ENCODE measurements around the gene ARHGEF28. TPM values are rescaled to one million over a fixed set of nuclear protein-coding genes. Genes with fewer than 3 reads are reported as not detected.

The ARHGEF28 gene
- total RNA-seq, 2 experiments from 2014 or later: 0.05 to 0.12 TPM

GRCh38 chr5:73911761-73912393 is 285.9 kb downstream of the ARHGEF28 start:
- no peaks in the 10 kb centered on the region for H3K9me3 Mint-ChIP-seq
- intact Hi-C loops (cut with micrococcal nuclease): no loop called here

GRCh38 chr5:73912821-73913271 is 286.9 kb downstream of the ARHGEF28 start:
- intact Hi-C loops (cut with micrococcal nuclease): no loop called here
- no peak overlapping the region for H3K27ac Mint-ChIP-seq
- peaks cover 2% of the 10 kb centered on the region for H3K27me3 Mint-ChIP-seq
- no peak for DNase-seq
- H3K36me3 Mint-ChIP-seq: no peaks in the 10 kb centered on the region
- CTCF ChIA-PET: no interaction called here
- H3K4me3 Mint-ChIP-seq: no peak overlapping the region
- H3K4me1 Mint-ChIP-seq (ENCODE audit: low read depth): no peaks in the 10 kb centered on the region
- POLR2A ChIA-PET: no interaction called here
- no peaks in the 10 kb centered on the region for H3K9me3 Mint-ChIP-seq

More at GRCh38 chr5:73911761-73912393, 285.9 kb downstream of the ARHGEF28 start:
- DNase-seq: no peak
- Mint-ChIP-seq H3K36me3 (no peaks in the 10 kb centered on the region), H3K27me3 (peaks cover 4% of the 10 kb centered on the region), H3K27ac (no peak overlapping the region), H3K4me1 (ENCODE audit: low read depth) (no peaks in the 10 kb centered on the region), H3K4me3 (no peak overlapping the region)
- POLR2A ChIA-PET: interaction anchor here (0.6 kb wide), 1 partner anchor 170 kb away, joined by 4 read pairs; no protein-coding TSS in a partner anchor
- CTCF ChIA-PET: interaction anchor here (0.6 to 1.8 kb wide), 2 partner anchors 10 to 65 kb away, joined by 3 to 5 read pairs; no protein-coding TSS in a partner anchor

GRCh38 chr5:73913971-73914370 is 288.0 kb downstream of the ARHGEF28 start:
- Mint-ChIP-seq H3K27me3 (no peaks in the 10 kb centered on the region), H3K27ac (no peak overlapping the region), H3K4me1 (ENCODE audit: low read depth) (no peaks in the 10 kb centered on the region), H3K36me3 (no peaks in the 10 kb centered on the region), H3K9me3 (no peaks in the 10 kb centered on the region), H3K4me3 (no peak overlapping the region)
- ChIA-PET POLR2A (interaction anchor here (0.5 kb wide), 1 partner anchor 1368 kb away, joined by 3 read pairs; no protein-coding TSS in a partner anchor), CTCF (interaction anchor here (1.1 kb wide), 1 partner anchor 12 kb away, joined by 6 read pairs; no protein-coding TSS in a partner anchor)
- DNase-seq: no peak
- intact Hi-C loops (cut with micrococcal nuclease): no loop called here

- POLR2A ChIA-PET: no interaction called here
- H3K4me3 Mint-ChIP-seq: no peak overlapping the region
- DNase-seq: no peak
- H3K4me1 Mint-ChIP-seq (ENCODE audit: low read depth): no peaks in the 10 kb centered on the region
- CTCF ChIA-PET: no interaction called here
- no peaks in the 10 kb centered on the region for H3K27me3 Mint-ChIP-seq
- H3K9me3 Mint-ChIP-seq: no peaks in the 10 kb centered on the region
- H3K36me3 Mint-ChIP-seq: no peaks in the 10 kb centered on the region
- intact Hi-C loops (cut with micrococcal nuclease): no loop called here
- no peak overlapping the region for H3K27ac Mint-ChIP-seq
Measured at GRCh38 chr5:73915345-73915744, 289.3 kb downstream of the ARHGEF28 start.

- DNase-seq: no peak
- H3K27ac Mint-ChIP-seq: no peak overlapping the region
- ChIA-PET CTCF (interaction anchor here (0.5 kb wide), 1 partner anchor 525 kb away, joined by 3 read pairs; no protein-coding TSS in a partner anchor), POLR2A (no interaction called here)
- intact Hi-C loops (cut with micrococcal nuclease): no loop called here
- H3K36me3 Mint-ChIP-seq: no peaks in the 10 kb centered on the region
- no peaks in the 10 kb centered on the region for H3K4me1 Mint-ChIP-seq (ENCODE audit: low read depth)
- no peaks in the 10 kb centered on the region for H3K9me3 Mint-ChIP-seq
- H3K27me3 Mint-ChIP-seq: no peaks in the 10 kb centered on the region
- H3K4me3 Mint-ChIP-seq: no peak overlapping the region
Measured at GRCh38 chr5:73917433-73917832, 291.4 kb downstream of the ARHGEF28 start.

GRCh38 chr5:73917891-73918290 is 291.9 kb downstream of the ARHGEF28 start:
- H3K27ac Mint-ChIP-seq: no peak overlapping the region
- POLR2A ChIA-PET: no interaction called here
- H3K4me3 Mint-ChIP-seq: no peak overlapping the region
- no peaks in the 10 kb centered on the region for H3K27me3 Mint-ChIP-seq
- no peaks in the 10 kb centered on the region for H3K9me3 Mint-ChIP-seq
- CTCF ChIA-PET: interaction anchor here (1.0 kb wide), 1 partner anchor 16 kb away, joined by 3 read pairs; no protein-coding TSS in a partner anchor
- intact Hi-C loops (cut with micrococcal nuclease): no loop called here
- no peaks in the 10 kb centered on the region for H3K4me1 Mint-ChIP-seq (ENCODE audit: low read depth)
- H3K36me3 Mint-ChIP-seq: no peaks in the 10 kb centered on the region
- DNase-seq: no peak

- ChIA-PET POLR2A (no interaction called here), CTCF (interaction anchor here (1.0 kb wide), 1 partner anchor 16 kb away, joined by 3 read pairs; no protein-coding TSS in a partner anchor)
- H3K36me3 Mint-ChIP-seq: no peaks in the 10 kb centered on the region
- no peak for DNase-seq
- intact Hi-C loops (cut with micrococcal nuclease): no loop called here
- H3K9me3 Mint-ChIP-seq: no peaks in the 10 kb centered on the region
- H3K27ac Mint-ChIP-seq: no peak overlapping the region
- H3K4me1 Mint-ChIP-seq (ENCODE audit: low read depth): no peaks in the 10 kb centered on the region
- no peak overlapping the region for H3K4me3 Mint-ChIP-seq
- H3K27me3 Mint-ChIP-seq: no peaks in the 10 kb centered on the region
Measured at GRCh38 chr5:73918791-73919221, 292.8 kb downstream of the ARHGEF28 start.

GRCh38 chr5:73921741-73922140 is 295.7 kb downstream of the ARHGEF28 start:
- intact Hi-C loops (cut with micrococcal nuclease): no loop called here
- H3K4me1 Mint-ChIP-seq (ENCODE audit: low read depth): no peaks in the 10 kb centered on the region
- no peaks in the 10 kb centered on the region for H3K36me3 Mint-ChIP-seq

GRCh38 chr5:73922224-73922623 is 296.2 kb downstream of the ARHGEF28 start:
- Mint-ChIP-seq H3K36me3 (no peaks in the 10 kb centered on the region), H3K27me3 (peaks cover 8% of the 10 kb centered on the region), H3K4me1 (ENCODE audit: low read depth) (no peaks in the 10 kb centered on the region), H3K9me3 (no peaks in the 10 kb centered on the region), H3K4me3 (no peak overlapping the region), H3K27ac (no peak overlapping the region)
- CTCF ChIA-PET: no interaction called here
- intact Hi-C loops (cut with micrococcal nuclease): no loop called here
- DNase-seq: no peak
- POLR2A ChIA-PET: no interaction called here

More at GRCh38 chr5:73921741-73922140, 295.7 kb downstream of the ARHGEF28 start:
- ChIA-PET POLR2A (no interaction called here), CTCF (no interaction called here)
- no peak overlapping the region for H3K4me3 Mint-ChIP-seq
- no peak overlapping the region for H3K27ac Mint-ChIP-seq
- no peak for DNase-seq
- H3K9me3 Mint-ChIP-seq: no peaks in the 10 kb centered on the region
- peaks cover 7% of the 10 kb centered on the region for H3K27me3 Mint-ChIP-seq

GRCh38 chr5:73922875-73923557 is 297.0 kb downstream of the ARHGEF28 start:
- H3K36me3 Mint-ChIP-seq: no peaks in the 10 kb centered on the region
- intact Hi-C loops (cut with micrococcal nuclease): no loop called here
- ChIA-PET POLR2A (no interaction called here), CTCF (no interaction called here)
- DNase-seq: no peak
- H3K27ac Mint-ChIP-seq: no peak overlapping the region
- H3K9me3 Mint-ChIP-seq: no peaks in the 10 kb centered on the region
- no peak overlapping the region for H3K4me3 Mint-ChIP-seq
- peaks cover 9% of the 10 kb centered on the region for H3K27me3 Mint-ChIP-seq
- no peaks in the 10 kb centered on the region for H3K4me1 Mint-ChIP-seq (ENCODE audit: low read depth)

- no peaks in the 10 kb centered on the region for H3K36me3 Mint-ChIP-seq
- no peaks in the 10 kb centered on the region for H3K4me1 Mint-ChIP-seq (ENCODE audit: low read depth)
- ChIA-PET CTCF (interaction anchor here (0.6 kb wide), 1 partner anchor 133 kb away, joined by 3 read pairs; no protein-coding TSS in a partner anchor), POLR2A (no interaction called here)
- no peak for DNase-seq
- H3K27me3 Mint-ChIP-seq: peaks cover 9% of the 10 kb centered on the region
- no peak overlapping the region for H3K4me3 Mint-ChIP-seq
- no peak overlapping the region for H3K27ac Mint-ChIP-seq
- intact Hi-C loops (cut with micrococcal nuclease): no loop called here
- no peaks in the 10 kb centered on the region for H3K9me3 Mint-ChIP-seq
Measured at GRCh38 chr5:73928476-73929070, 302.6 kb downstream of the ARHGEF28 start.

GRCh38 chr5:73935719-73936118 is 309.7 kb downstream of the ARHGEF28 start:
- ChIA-PET CTCF (no interaction called here), POLR2A (no interaction called here)
- H3K4me1 Mint-ChIP-seq (ENCODE audit: low read depth): no peaks in the 10 kb centered on the region
- DNase-seq: no peak
- no peaks in the 10 kb centered on the region for H3K36me3 Mint-ChIP-seq
- peaks cover 4% of the 10 kb centered on the region for H3K27me3 Mint-ChIP-seq
- H3K4me3 Mint-ChIP-seq: no peak overlapping the region
- no peak overlapping the region for H3K27ac Mint-ChIP-seq
- intact Hi-C loops (cut with micrococcal nuclease): no loop called here
- no peaks in the 10 kb centered on the region for H3K9me3 Mint-ChIP-seq

Measured in activated CD4-positive, alpha-beta memory T cell treated with anti-CD3 and anti-CD28 coated beads for 36 hours (primary cell).